ENCODE measurements around the gene GSTT4. TPM values are rescaled to one million over a fixed set of nuclear protein-coding genes. Genes with fewer than 3 reads are reported as not detected.
"Not testable (repeated sequence)": the region's sequence is repeated elsewhere in the genome, so short reads cannot be mapped to it uniquely, and the experiment has no call there.

The GSTT4 gene
- total RNA-seq, 4 donors from 2014 or later, result not detected

DNA sequence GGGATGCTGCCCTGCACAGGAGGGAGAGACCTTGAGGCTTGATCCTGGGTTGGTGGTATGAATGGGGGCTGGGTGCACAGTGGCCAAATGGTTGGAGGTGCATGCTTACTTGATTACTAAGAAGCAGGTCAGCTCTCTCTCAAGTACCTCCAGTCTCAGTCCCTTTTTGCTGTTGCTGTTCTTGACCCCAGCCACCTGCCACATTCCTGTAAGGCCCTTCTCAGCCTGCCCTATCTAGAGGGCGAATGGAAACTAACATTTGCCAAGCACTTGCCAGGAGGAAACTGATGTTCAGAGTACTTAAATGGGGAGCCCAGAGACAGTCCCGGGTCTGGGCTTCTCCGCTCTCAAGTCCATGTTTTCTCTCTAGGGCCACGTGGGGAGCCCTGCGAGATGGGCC, 45.8 kb upstream of the GSTT4 start:
- Histone ChIP-seq H3K9me3 (no peaks in the 10 kb centered on the region), H3K27ac (no peak overlapping the region), H3K4me3 (no peak overlapping the region), H3K27me3 (no peaks in the 10 kb centered on the region), H3K4me1 (no peaks in the 10 kb centered on the region), H3K36me3 (peaks cover 0 to 57% of the 10 kb centered on the region in 2 donors)
- no peak for TF ChIP-seq POLR2A (IDR thresholded peaks at IDR 0.05)
- TF ChIP-seq, protein P1, sequence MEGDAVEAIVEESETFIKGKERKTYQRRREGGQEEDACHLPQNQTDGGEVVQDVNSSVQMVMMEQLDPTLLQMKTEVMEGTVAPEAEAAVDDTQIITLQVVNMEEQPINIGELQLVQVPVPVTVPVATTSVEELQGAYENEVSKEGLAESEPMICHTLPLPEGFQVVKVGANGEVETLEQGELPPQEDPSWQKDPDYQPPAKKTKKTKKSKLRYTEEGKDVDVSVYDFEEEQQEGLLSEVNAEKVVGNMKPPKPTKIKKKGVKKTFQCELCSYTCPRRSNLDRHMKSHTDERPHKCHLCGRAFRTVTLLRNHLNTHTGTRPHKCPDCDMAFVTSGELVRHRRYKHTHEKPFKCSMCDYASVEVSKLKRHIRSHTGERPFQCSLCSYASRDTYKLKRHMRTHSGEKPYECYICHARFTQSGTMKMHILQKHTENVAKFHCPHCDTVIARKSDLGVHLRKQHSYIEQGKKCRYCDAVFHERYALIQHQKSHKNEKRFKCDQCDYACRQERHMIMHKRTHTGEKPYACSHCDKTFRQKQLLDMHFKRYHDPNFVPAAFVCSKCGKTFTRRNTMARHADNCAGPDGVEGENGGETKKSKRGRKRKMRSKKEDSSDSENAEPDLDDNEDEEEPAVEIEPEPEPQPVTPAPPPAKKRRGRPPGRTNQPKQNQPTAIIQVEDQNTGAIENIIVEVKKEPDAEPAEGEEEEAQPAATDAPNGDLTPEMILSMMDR (IDR thresholded peaks at IDR 0.05 in 4 of 5, conservative IDR thresholded peaks at IDR 0.05 in 1 of 5), result no peak
- no peak for DNase-seq
- intact Hi-C loops (cut with DNase I; ENCODE audit: low total_unique reads), result no loop called here
- in situ Hi-C loops (cut with MboI; ENCODE audit: low sequenced_read_pairs in 4 of 4), result no loop called here
- ATAC-seq, result no peak

DNA sequence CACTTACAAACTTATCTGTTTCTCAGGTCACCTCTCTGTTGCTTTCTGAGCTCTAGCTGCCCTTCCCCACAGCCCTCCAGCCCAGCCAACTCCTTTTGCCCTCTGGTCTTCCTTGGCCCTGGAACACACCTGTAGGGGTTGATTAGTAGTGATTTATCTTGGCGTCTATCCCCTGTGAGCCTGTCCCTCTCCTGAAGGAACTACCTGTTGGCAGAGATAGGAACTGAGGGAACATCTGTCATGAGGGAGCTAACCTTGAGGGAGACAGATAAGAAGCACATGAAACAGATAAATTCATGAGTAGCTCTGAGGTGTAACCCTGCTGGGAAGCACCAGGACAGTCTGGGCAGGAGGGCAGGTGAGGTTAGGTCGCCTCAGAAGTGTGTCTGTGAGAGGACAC, 44.7 kb upstream of the GSTT4 start:
- Histone ChIP-seq H3K36me3 (peaks cover 0 to 51% of the 10 kb centered on the region in 2 donors), H3K9me3 (no peaks in the 10 kb centered on the region), H3K27me3 (no peaks in the 10 kb centered on the region), H3K27ac (no peak overlapping the region), H3K4me1 (no peaks in the 10 kb centered on the region), H3K4me3 (no peak overlapping the region)
- TF ChIP-seq, protein P1 (IDR thresholded peaks at IDR 0.05 in 4 of 5, conservative IDR thresholded peaks at IDR 0.05 in 1 of 5), result no peak
- no peak for TF ChIP-seq POLR2A (IDR thresholded peaks at IDR 0.05)
- intact Hi-C loops (cut with DNase I; ENCODE audit: low total_unique reads), result no loop called here
- DNase-seq (no peak), ATAC-seq (no peak)
- in situ Hi-C loops (cut with MboI; ENCODE audit: low sequenced_read_pairs in 4 of 4), result no loop called here

DNA sequence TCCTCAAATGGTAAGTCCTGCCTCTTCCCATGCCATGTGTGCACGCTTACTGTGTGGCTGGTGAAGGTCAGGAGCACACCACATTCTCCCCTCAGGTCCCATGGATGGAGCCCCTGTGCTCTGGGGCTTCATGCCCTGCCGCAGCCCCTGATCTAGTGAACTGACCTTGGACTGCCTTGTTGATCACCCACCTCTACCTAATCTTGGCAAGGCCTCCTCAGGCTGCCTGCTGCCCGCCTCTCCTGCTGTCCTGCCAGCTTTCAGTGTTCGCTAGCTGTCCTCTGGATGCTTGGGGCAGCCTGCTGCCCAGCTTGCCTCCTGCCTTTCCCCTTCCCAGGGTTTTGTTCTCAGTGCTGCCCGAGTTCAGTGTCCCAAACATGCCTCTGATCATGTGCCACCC, 44.0 kb upstream of the GSTT4 start:
- DNase-seq (no peak), ATAC-seq (no peak)
- H3K27me3 ChIP-seq, result no peaks in the 10 kb centered on the region
- H3K36me3 ChIP-seq, result peaks cover 0 to 44% of the 10 kb centered on the region in 2 donors
- no peak overlapping the region for H3K27ac ChIP-seq
- no peaks in the 10 kb centered on the region for H3K4me1 ChIP-seq
- H3K4me3 ChIP-seq, result no peak overlapping the region
- TF ChIP-seq, protein P1 (IDR thresholded peaks at IDR 0.05 in 4 of 5, conservative IDR thresholded peaks at IDR 0.05 in 1 of 5), result no peak
- no peak for TF ChIP-seq POLR2A (IDR thresholded peaks at IDR 0.05)
- in situ Hi-C loops (cut with MboI; ENCODE audit: low sequenced_read_pairs in 4 of 4), result no loop called here
- intact Hi-C loops (cut with DNase I; ENCODE audit: low total_unique reads), result no loop called here
- no peaks in the 10 kb centered on the region for H3K9me3 ChIP-seq

DNA sequence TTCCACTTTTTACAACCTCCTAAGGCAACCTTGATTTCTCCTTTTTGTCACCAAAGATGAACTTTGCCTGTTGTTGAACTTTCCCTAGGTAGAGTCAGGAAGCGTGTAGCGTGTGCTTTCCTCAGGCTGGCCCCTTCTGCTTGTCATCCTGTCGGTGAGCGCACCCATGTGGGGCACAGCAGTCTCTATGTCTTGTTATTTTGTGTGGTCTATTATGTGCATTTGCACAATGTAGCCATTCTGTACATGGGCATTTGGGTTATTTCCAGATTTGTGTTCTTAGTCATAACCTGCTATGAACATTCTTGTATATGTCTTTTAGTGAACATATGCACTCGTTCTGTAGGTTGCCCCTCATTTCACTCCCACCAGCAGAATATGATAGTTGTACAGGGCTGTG, 40.8 kb upstream of the GSTT4 start:
- Histone ChIP-seq H3K27ac (no peak overlapping the region), H3K4me3 (no peak overlapping the region), H3K27me3 (no peaks in the 10 kb centered on the region), H3K4me1 (no peaks in the 10 kb centered on the region), H3K36me3 (peaks cover 0 to 44% of the 10 kb centered on the region in 2 donors), H3K9me3 (no peaks in the 10 kb centered on the region)
- intact Hi-C loops (cut with DNase I; ENCODE audit: low total_unique reads) (no loop called here), in situ Hi-C loops (cut with MboI; ENCODE audit: low sequenced_read_pairs in 4 of 4) (no loop called here)
- DNase-seq (no peak), ATAC-seq (no peak)
- TF ChIP-seq POLR2A (IDR thresholded peaks at IDR 0.05), result no peak
- TF ChIP-seq, protein P1 (IDR thresholded peaks at IDR 0.05 in 4 of 5, conservative IDR thresholded peaks at IDR 0.05 in 1 of 5), result no peak

DNA sequence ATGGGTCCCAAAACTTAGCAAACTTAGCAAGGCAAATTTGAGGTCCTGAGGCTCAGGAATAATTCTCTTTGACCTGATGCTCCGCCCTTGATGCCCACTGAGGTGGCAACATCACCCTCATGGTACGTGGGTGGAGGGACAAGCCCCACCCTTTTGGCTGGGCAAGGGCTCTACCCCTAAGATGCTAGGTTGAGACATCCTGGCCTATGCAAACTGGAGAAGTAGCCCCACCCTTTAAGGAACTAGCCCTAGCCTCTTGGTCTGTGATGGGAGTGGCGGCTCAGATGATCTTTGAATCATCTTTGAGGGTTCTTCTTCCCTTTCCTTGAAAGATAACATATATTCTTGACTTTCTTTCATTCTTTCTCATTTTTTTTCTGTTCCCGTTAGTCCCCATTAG, 38.7 kb upstream of the GSTT4 start:
- DNase-seq, result no peak
- intact Hi-C loops (cut with DNase I; ENCODE audit: low total_unique reads), result no loop called here

DNA sequence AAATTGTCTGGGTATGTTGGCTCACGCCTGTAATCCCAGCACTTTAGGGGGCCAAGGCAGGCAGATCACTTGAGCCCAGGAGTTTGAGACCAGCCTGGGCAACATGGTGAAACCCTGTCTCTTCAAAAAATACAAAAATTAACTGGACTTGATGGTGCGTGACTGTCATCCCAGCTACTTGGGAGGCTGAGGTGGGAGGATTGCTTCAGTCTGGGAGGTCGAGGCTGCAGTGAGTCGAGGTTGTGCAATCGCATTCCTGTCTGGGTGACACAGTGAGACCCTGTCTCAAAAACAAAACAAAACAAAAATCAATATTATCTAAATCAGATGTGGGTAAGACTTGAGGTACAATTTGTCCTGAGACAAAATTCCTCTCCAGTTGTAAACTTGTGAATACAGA, 38.2 kb upstream of the GSTT4 start:
- H3K9me3 ChIP-seq; H3K27me3 ChIP-seq; ATAC-seq; H3K27ac ChIP-seq; H3K4me3 ChIP-seq; H3K4me1 ChIP-seq; DNase-seq; in situ Hi-C loops (cut with MboI; ENCODE audit: low sequenced_read_pairs in 4 of 4); intact Hi-C loops (cut with DNase I; ENCODE audit: low total_unique reads): not testable (repeated sequence)
- H3K36me3 ChIP-seq, result peaks cover 0 to 42% of the 10 kb centered on the region in 2 donors

More for the DNA sequence above, 38.7 kb upstream of the GSTT4 start:
- Histone ChIP-seq H3K9me3 (no peaks in the 10 kb centered on the region), H3K4me3 (no peak overlapping the region), H3K36me3 (peaks cover 0 to 42% of the 10 kb centered on the region in 2 donors), H3K27me3 (no peaks in the 10 kb centered on the region), H3K27ac (no peak overlapping the region), H3K4me1 (no peaks in the 10 kb centered on the region)
- TF ChIP-seq POLR2A (IDR thresholded peaks at IDR 0.05), result no peak
- TF ChIP-seq, protein P1 (IDR thresholded peaks at IDR 0.05 in 4 of 5, conservative IDR thresholded peaks at IDR 0.05 in 1 of 5), result no peak
- no peak for ATAC-seq
- in situ Hi-C loops (cut with MboI; ENCODE audit: low sequenced_read_pairs in 4 of 4), result no loop called here

Measured in gastrocnemius medialis (tissue), 4 donors.